B cell (primary cell): ENCODE results near the gene NXNL1.
"Not testable (repeated sequence)": the region's sequence is repeated elsewhere in the genome, so short reads cannot be mapped to it uniquely, and the experiment has no call there.

Experiments used
- CTCF ChIP-seq: fragments of 200-600 bp; IDR thresholded peaks from one replicate; pipeline ENCODE4 v1.8.0; 2022; ENCODE audit warnings: antibody characterized with exemption, mild to moderate bottlenecking
- EZH2 ChIP-seq: IDR thresholded peaks from 2 replicates; pipeline ENCODE4 v1.6.1; 2012; ENCODE audit warnings: borderline replicate concordance, low read depth, mild to moderate bottlenecking, moderate library complexity, low read length; ENCODE audit not compliant: insufficient read depth, poor library complexity, severe bottlenecking

GRCh38 chr19:17475011-17475540 lies 14.3 kb upstream of the NXNL1 start:
- TF ChIP-seq CTCF, EZH2: not testable (repeated sequence)
